ENCODE results near the gene RAB26.
"Not testable (repeated sequence)": the region's sequence is repeated elsewhere in the genome, so short reads cannot be mapped to it uniquely, and the experiment has no call there.

The RAB26 gene

DNA sequence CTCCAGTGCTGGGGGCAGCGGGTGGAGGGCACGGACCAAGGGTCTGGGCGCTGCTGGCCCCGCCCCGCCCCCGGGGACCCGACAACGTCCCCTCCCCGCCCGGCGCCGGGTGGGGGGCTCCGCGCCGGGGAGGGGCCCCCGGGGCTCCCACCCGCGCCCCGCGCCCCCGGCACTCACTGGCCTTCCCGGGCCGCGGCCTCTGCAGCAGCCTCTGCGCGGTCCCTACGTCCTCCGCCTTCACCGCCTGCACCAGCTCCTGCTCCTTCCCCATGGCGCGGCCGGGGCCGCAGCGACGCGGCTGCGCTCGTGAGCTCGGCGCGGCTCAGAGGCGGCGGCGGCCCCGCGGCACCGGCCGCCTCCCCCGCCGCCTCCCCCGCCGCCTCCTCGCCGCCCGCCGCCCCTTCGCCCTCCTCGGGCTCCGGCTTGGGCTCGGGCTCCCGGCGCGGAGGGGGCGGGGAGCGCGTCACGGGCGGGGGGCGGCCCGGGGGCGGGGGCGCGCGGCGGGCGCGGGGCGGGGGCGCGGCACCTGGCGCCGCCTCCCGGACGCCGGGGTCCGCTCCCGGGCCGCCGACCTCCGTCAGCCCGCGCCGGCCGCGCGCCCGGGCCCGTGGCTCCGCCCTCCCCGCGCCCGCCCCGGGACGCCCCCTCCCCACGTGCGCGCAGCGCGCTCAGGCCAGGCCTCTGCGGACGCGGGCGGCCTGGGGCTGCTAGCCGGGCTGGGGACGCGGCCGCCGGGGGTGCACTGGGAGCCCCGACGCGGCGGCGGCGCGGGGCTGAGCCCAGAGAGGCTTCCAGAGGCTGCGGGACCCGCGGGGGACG, 47.9 kb downstream of the RAB26 start, which contains the start of gene CASKIN1:
CASKIN1 (minus strand) TSS at position 444 of the 819 bp plus-strand sequence; CDS start at position 271, 173 bp downstream.
- DNase-seq (ENCODE audit: low read depth, low spot score): no peak

DNA sequence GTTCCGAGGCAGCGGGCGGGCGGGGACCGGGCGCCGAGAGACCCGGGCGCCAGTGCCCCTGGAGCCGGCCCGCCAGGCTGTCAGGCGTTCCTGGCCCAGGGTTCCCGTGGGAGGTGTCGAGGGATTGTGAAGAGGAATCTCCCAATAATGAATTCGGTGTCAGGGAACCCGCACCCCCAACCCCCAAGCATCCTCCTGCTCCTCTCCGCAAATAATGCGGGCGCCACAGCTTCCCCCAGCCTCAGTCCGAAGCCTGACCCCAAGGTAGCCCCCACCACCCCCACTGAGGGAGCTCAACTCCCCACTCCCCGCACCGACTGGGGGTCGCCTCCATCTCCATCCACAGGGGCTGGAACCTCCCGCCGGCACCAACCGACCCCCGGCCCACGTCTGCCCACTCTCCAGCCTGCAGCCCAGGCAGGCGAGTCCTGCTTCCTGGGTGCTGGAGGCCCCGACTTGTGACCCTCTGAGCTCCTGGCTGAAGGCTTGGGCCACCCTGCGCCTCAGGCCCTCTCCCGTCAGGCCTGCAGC, 48.6 kb downstream of the RAB26 start:
- DNase-seq (ENCODE audit: low read depth, low spot score): no peak

DNA sequence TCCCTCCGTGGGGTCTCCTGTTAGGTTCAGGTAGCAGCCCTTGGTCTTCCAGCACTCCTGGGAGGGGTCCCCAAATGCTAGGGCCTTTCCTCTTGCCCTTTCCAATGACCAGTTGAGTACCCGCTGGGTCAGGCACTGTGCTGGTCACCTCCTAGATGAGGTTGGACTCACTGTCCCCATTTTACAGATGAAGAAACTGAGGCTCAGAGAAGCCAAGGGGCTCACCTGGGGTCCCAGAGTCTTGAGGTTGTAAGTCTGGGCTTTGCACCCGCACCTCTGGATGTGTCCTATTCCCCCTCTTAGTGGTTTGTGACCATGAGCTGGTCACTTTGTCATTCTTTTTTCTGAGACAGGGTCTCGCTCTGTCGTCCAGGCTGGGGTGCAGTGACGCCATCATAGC, 49.3 kb downstream of the RAB26 start:
- DNase-seq (ENCODE audit: low read depth, low spot score): no peak

DNA sequence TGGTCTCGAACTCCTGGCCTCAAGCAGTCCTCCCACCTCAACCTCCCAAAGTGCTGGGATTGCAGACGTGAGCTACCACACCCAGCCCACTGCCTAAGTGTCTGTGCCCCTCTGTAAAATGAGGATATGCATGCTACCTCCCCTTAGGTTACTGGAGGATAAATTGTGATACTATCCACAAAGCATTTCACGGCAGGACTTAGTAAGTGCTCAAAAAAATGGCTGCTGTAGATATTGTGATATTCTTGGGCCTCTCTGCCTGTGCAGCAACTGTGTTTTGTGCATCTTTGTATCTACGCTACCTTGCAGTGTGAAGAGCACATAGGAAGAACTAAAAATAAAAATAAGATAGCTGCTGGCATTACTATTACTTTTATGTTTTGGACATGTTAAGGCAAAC, 49.9 kb downstream of the RAB26 start:
- DNase-seq (ENCODE audit: low read depth, low spot score): no peak

DNA sequence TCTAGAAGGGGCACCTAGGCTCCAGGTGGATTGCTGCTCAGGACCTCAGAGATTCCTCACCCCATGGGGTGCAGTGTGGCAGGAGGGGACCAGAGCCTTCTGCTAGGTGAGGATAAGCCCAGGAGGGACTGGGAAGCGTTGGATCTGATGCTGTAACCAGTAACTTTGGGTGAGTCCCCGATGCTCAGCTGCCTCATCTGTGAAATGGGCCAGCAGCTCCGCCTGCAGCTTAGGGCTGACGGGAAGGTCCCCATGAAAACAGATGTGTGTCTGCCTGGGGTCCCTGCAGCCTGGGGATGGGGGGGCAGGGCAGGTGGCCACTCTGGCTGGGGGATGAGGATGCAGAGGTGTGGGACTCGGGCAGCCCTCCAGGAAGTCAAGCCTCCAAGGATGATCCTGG, 50.7 kb downstream of the RAB26 start:
- no peak for DNase-seq (ENCODE audit: low read depth, low spot score)

DNA sequence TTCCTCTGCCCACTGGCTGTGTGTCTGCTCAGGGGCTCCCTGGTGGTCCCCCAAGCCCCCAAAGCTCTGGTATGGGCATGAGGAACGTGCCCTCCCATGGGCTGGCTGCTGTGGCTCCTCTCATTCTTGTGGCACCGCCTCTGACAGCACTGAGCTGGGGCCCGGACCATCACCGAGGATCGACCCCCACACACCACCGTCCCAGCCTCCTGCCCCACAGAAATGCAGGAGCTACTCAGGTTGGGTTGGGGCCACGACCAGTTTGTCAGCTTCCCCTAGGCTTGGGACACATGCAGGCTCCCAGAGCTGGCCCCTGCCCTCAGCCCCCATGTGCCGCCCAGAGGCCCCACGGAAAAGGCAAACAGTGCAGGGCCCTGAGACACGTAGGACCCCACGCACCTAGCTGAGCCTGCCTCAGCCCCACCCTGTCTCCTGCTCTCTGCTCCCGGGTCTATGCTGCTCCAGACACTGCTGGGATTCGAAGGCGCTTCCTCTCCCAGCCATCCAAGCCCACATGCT, 51.3 kb downstream of the RAB26 start:
- DNase-seq (ENCODE audit: low read depth, low spot score): no peak

DNA sequence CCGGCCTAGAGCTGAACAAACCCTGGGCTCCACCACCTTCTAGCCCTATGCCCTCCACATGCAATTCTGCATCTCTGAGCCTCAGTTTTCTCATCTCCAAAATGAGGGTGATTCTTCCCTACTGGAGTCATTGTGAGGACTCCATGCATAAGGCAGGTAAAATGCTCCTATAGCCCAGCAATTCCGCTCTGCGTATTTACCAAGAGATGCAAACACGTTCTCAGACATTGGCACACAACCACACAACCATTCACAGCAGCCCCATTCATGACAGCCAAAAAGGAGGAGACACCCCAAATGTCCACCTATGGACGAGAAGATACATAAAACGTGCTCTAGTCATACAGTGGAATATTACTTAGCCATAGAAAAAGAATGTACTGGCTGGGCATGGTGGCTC, 51.9 kb downstream of the RAB26 start:
- DNase-seq (ENCODE audit: low read depth, low spot score): no peak

DNA sequence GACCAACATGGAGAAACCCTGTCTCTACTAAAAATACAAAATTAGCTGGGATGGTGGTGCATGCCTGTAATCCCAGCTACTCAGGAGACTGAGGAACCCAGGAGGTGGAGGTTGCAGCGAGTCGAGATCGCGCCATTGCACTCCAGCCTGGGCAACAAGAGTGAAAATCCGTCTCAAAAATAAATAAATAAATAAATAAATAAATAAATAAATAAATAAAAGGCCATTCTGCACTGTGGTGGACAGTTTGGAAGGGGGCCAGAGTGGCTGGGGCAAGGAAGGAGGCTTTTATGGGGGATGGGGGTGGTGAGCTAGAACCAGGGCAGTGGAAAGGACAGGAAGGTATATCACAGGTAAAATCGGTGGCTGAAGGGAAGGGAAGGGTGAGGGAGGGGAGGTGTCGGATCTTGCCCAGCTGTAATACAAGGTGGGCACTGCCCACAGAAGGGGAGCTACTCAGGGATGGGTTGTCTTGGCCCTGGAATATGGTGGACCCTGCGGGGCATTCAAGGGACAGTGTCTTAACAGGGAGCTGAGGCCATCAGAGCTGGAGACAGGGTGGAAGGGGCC, 54.8 kb downstream of the RAB26 start:
- DNase-seq (ENCODE audit: low read depth, low spot score): not testable (repeated sequence)

Data from activated naive CD8-positive, alpha-beta T cell treated with anti-CD3 and anti-CD28 coated beads, Interleukin-2, amount 50 U/mL, for 16 hours (primary cell).